H9 (cell line): ENCODE results near the gene GABRB2. TPM values are rescaled to one million over a fixed set of nuclear protein-coding genes. Genes with fewer than 3 reads are reported as not detected.

Experiments used
- DNase-seq: peaks from one replicate; pipeline ENCODE4 v3.0.0-alpha.2; 2017
- H2AFZ ChIP-seq: one replicate; pipeline ENCODE4 v1.6.1; 2013; ENCODE audit warnings: mild to moderate bottlenecking, low read length, control low read depth, moderate library complexity
- H2AK5ac ChIP-seq: 2 replicates; pipeline ENCODE4 v1.6.1; 2013; ENCODE audit warnings: low read length, control low read depth, mixed read lengths; ENCODE audit not compliant: insufficient read length
- H2BK120ac ChIP-seq: one replicate; pipeline ENCODE4 v1.6.1; 2013; ENCODE audit warnings: low read depth, mild to moderate bottlenecking, low read length, control low read depth, inconsistent platforms; ENCODE audit not compliant: poor library complexity, severe bottlenecking
- H2BK12ac ChIP-seq: 2 replicates; pipeline ENCODE4 v1.6.1; 2013; ENCODE audit warnings: low read length, control low read depth, mixed read lengths, low read depth; ENCODE audit not compliant: insufficient read length
- H2BK15ac ChIP-seq: 2 replicates; pipeline ENCODE4 v1.6.1; 2013; ENCODE audit warnings: low read depth, low read length, control low read depth
- H2BK20ac ChIP-seq: one replicate; pipeline ENCODE4 v1.6.1; 2013; ENCODE audit warnings: low read depth, mild to moderate bottlenecking, low read length, control low read depth, inconsistent platforms; ENCODE audit not compliant: poor library complexity, severe bottlenecking
- H2BK5ac ChIP-seq: 2 replicates; pipeline ENCODE4 v1.6.1; 2013; ENCODE audit warnings: low read length, control low read depth, mixed read lengths; ENCODE audit not compliant: insufficient read length
- H3K14ac ChIP-seq: 2 replicates; pipeline ENCODE4 v1.6.1; 2013; ENCODE audit warnings: low read length, control low read depth; ENCODE audit not compliant: insufficient read depth
- H3K18ac ChIP-seq: 2 replicates; pipeline ENCODE4 v1.6.1; 2013; ENCODE audit warnings: low read depth, mild to moderate bottlenecking, mixed read lengths, low read length, control low read depth; ENCODE audit not compliant: insufficient read length
- H3K23ac ChIP-seq: 2 replicates; pipeline ENCODE4 v1.6.1; 2013; ENCODE audit warnings: low read length, control low read depth, mixed read lengths, low read depth; ENCODE audit not compliant: insufficient read length
- H3K23me2 ChIP-seq: 2 replicates; pipeline ENCODE4 v1.6.1; 2013; ENCODE audit warnings: low read depth, mild to moderate bottlenecking, mixed read lengths, low read length, control low read depth; ENCODE audit not compliant: insufficient read length, poor library complexity, severe bottlenecking
- H3K27ac ChIP-seq: 2 replicates; pipeline ENCODE4 v1.5.1; 2013; ENCODE audit warnings: low read length, control low read depth, mixed read lengths, low read depth; ENCODE audit not compliant: insufficient read length
- H3K27me3 ChIP-seq: 2 replicates; pipeline ENCODE4 v1.6.1; 2013; ENCODE audit warnings: low read length, control low read depth, inconsistent platforms; ENCODE audit not compliant: insufficient read depth
- H3K4ac ChIP-seq: 2 replicates; pipeline ENCODE4 v1.6.1; 2013; ENCODE audit warnings: low read depth, mild to moderate bottlenecking, control low read depth, inconsistent platforms, low read length, moderate library complexity
- H3K4me1 ChIP-seq: 2 replicates; pipeline ENCODE4 v1.6.1; 2013; ENCODE audit warnings: low read length, control low read depth, inconsistent platforms; ENCODE audit not compliant: insufficient read depth
- H3K4me2 ChIP-seq: 2 replicates; pipeline ENCODE4 v1.6.1; 2013; ENCODE audit warnings: low read length, control low read depth, mixed read lengths; ENCODE audit not compliant: insufficient read length, insufficient read depth
- H3K56ac ChIP-seq: 2 replicates; pipeline ENCODE4 v1.6.1; 2013; ENCODE audit warnings: low read depth, mild to moderate bottlenecking, mixed read lengths, low read length, control low read depth; ENCODE audit not compliant: insufficient read length
- H3K79me1 ChIP-seq: 2 replicates; pipeline ENCODE4 v1.6.1; 2013; ENCODE audit warnings: low read depth, mild to moderate bottlenecking, moderate library complexity, low read length, control low read depth, inconsistent platforms; ENCODE audit not compliant: insufficient read depth, poor library complexity, severe bottlenecking
- H3K79me2 ChIP-seq: 2 replicates; pipeline ENCODE4 v1.6.1; 2013; ENCODE audit warnings: low read length, control low read depth, inconsistent platforms; ENCODE audit not compliant: insufficient read depth
- H3K9ac ChIP-seq: 2 replicates; pipeline ENCODE4 v1.6.1; 2013; ENCODE audit warnings: low read length, control low read depth, mixed read lengths; ENCODE audit not compliant: insufficient read length; ENCODE audit errors: extremely low read depth
- H3K9me3 ChIP-seq: one replicate; pipeline ENCODE4 v1.6.1; 2013; ENCODE audit warnings: low read depth, low read length, inconsistent platforms; ENCODE audit not compliant: control insufficient read depth
- H3T11ph ChIP-seq: one replicate; pipeline ENCODE4 v1.6.1; 2013; ENCODE audit warnings: mild to moderate bottlenecking, low read length, control low read depth, inconsistent platforms
- H4K20me1 ChIP-seq: one replicate; pipeline ENCODE4 v1.6.1; 2013; ENCODE audit not compliant: control insufficient read depth, insufficient read length, insufficient read depth
- H4K5ac ChIP-seq: 2 replicates; pipeline ENCODE4 v1.6.1; 2013; ENCODE audit warnings: low read depth, mild to moderate bottlenecking, mixed read lengths, low read length, control low read depth; ENCODE audit not compliant: insufficient read length
- H4K8ac ChIP-seq: replicated peaks from 2 replicates; pipeline ENCODE4 v1.6.1; 2013; ENCODE audit warnings: low read length, control low read depth, mixed read lengths, low read depth; ENCODE audit not compliant: insufficient read length
- H4K91ac ChIP-seq: 2 replicates; pipeline ENCODE4 v1.6.1; 2013; ENCODE audit warnings: low read depth, mild to moderate bottlenecking, moderate library complexity, mixed read lengths, low read length, control low read depth; ENCODE audit not compliant: insufficient read length
- H3K27ac Mint-ChIP-seq, 3 experiments: 2 replicates in 2 of 3; 3 replicates in 1 of 3; pipeline ENCODE4 v1.8.0; 2020 to 2021; ENCODE audit warnings: mixed read lengths in 3 of 3, mild to moderate bottlenecking in 1 of 3, moderate library complexity in 1 of 3
- H3K27me3 Mint-ChIP-seq: 2 replicates; pipeline ENCODE4 v1.8.0; 2021; ENCODE audit warnings: low read depth, mild to moderate bottlenecking, moderate library complexity, mixed read lengths
- H3K36me3 Mint-ChIP-seq, 3 experiments: 2 replicates in 2 of 3; 3 replicates in 1 of 3; pipeline ENCODE4 v1.8.0; 2020 to 2021; ENCODE audit warnings: low read depth in 3 of 3, mixed read lengths in 3 of 3; ENCODE audit not compliant: insufficient read depth in 1 of 3
- H3K4me1 Mint-ChIP-seq, 2 experiments: 2 replicates each; pipeline ENCODE4 v1.8.0; 2020; ENCODE audit warnings: mixed read lengths in 2 of 2
- H3K4me3 Mint-ChIP-seq, 2 experiments: 2 replicates in 1 of 2; 3 replicates in 1 of 2; pipeline ENCODE4 v1.8.0; 2020 to 2021; ENCODE audit warnings: mild to moderate bottlenecking in 2 of 2, mixed read lengths in 2 of 2, moderate library complexity in 1 of 2
- H3K9me3 Mint-ChIP-seq, 2 experiments: 2 replicates in 1 of 2; 3 replicates in 1 of 2; pipeline ENCODE4 v1.8.0; 2020; ENCODE audit warnings: mild to moderate bottlenecking in 2 of 2, mixed read lengths in 2 of 2, moderate library complexity in 1 of 2
- CTCF ChIP-seq: fragments of 200-600 bp; sonication (generic); conservative IDR thresholded peaks from 3 replicates; pipeline ENCODE4 v1.8.0; 2021; ENCODE audit warnings: antibody characterized with exemption, mild to moderate bottlenecking
- total RNA-seq: library from RNA; stranded (reverse); gene quantifications from 2 replicates; pipeline ENCODE4 v1.2.1, GENCODE V29; 2021

GABRB2 gene
- total RNA-seq, 1 experiment from 2014 or later = 0.20 TPM

- Histone ChIP-seq H3K79me1 (no peaks in the 10 kb centered on the region), H2AFZ (no peak overlapping the region), H2BK15ac (no peak overlapping the region), H2BK20ac (no peak overlapping the region), H4K5ac (no peak overlapping the region), H3T11ph (no peak overlapping the region), H2AK5ac (no peak overlapping the region), H3K4ac (no peak overlapping the region), H3K27me3 (no peaks in the 10 kb centered on the region), H3K9ac (no peak overlapping the region), H3K18ac (no peak overlapping the region), H3K79me2 (no peaks in the 10 kb centered on the region), H4K91ac (no peak overlapping the region), H3K23me2 (no peaks in the 10 kb centered on the region), H2BK12ac (no peak overlapping the region), H3K14ac (no peak overlapping the region), H3K23ac (no peak overlapping the region), H3K4me2 (no peak overlapping the region), H2BK5ac (no peak overlapping the region), H3K27ac (no peak overlapping the region), H4K8ac (no peak overlapping the region), H3K9me3 (no peaks in the 10 kb centered on the region), H2BK120ac (no peak overlapping the region), H3K4me1 (peaks cover 2% of the 10 kb centered on the region; the same call in 1 of the 2 replicates), H4K20me1 (no peaks in the 10 kb centered on the region), H3K56ac (no peak overlapping the region)
- H3K9me3 Mint-ChIP-seq = peaks cover 4% of the 10 kb centered on the region in 2 experiments; a peak in 3 of 5 replicates
- TF ChIP-seq CTCF = no peak
- no peak for DNase-seq
- H3K27ac Mint-ChIP-seq = no peak overlapping the region
- no peak overlapping the region for H3K4me3 Mint-ChIP-seq
- peaks cover 0 to 4% (median 0%) of the 10 kb centered on the region in 3 experiments; a peak in 4 of 7 replicates for H3K36me3 Mint-ChIP-seq
- H3K4me1 Mint-ChIP-seq = peaks cover 4 to 10% of the 10 kb centered on the region in 2 experiments; a peak in 2 of 4 replicates
- H3K27me3 Mint-ChIP-seq = no peaks in the 10 kb centered on the region
Measured at GRCh38 chr5:161273410-161273809, 273.1 kb downstream of the GABRB2 start.
